Measurements from ENCODE around the gene GGCX. TPM values are rescaled to one million over a fixed set of nuclear protein-coding genes. Genes with fewer than 3 reads are reported as not detected.
A peak's percentile ranks its signal among the peaks of the same experiment; 100 is the strongest.

The GGCX gene
- polyA plus RNA-seq, 3 donors: 24.0 to 34.4 (median 32.0) TPM

DNA sequence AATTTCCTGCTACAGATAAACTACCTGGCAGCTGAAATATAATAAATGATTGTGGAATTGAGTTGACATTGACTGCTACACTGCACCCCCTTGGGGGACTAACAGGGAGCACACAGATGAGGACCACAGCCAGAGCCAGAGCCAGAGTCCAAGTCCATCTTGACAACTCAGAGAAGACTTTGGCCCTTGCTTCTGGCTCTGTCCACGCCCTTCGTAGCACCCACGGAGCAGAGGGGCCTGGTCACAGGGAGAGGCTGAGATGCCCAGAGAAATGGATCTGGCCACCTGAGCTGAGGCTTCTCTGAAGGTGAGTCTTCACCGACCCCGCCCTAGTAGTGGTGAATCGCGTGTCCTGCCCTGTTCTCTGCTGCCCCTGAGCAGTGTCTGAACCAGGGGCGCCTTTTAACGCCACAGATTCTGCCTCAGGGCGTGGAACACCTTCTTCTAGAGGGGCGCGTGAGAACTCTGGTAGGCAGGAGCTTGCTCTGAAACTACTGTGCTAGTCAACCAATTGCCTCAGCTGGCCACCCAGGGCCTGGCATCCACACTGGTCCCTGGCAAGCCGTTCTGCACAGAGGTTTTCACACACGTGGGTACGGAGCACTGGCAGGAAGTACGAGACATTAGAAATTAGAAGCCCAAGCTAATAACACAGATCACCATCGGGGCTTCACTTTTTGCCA, 58.0 kb downstream of the GGCX start:
- Histone ChIP-seq H3K27me3 (ENCODE audit: control insufficient read depth in 2 of 2, insufficient read depth in 2 of 2, low read length in 2 of 2) (no peaks in the 10 kb centered on the region), H3K4me1 (ENCODE audit: control insufficient read depth in 1 of 2, insufficient read depth in 2 of 2, low read length in 2 of 2) (peaks cover 41 to 68% of the 10 kb centered on the region in 2 donors), H3K36me3 (replicated peaks in 1 of 2; ENCODE audit: control insufficient read depth in 1 of 2, insufficient read depth in 2 of 2, low read length in 2 of 2) (no peaks in the 10 kb centered on the region), H3K9me3 (replicated peaks in 1 of 2; ENCODE audit: control insufficient read depth in 1 of 2, insufficient read depth in 1 of 2, low read length in 2 of 2) (no peaks in the 10 kb centered on the region), H2AFZ (ENCODE audit: insufficient read depth, low read depth, low read length, poor library complexity, severe bottlenecking) (no peak overlapping the region), H3K79me2 (ENCODE audit: insufficient read depth, low read length) (peaks cover 7% of the 10 kb centered on the region), H3K27ac (ENCODE audit: low read depth in 1 of 2, low read length in 2 of 2) (peak overlapping the region in 1 of 2 donors; percentile 0), H3K4me2 (replicated peaks; ENCODE audit: extremely low read depth, low read length, poor library complexity, severe bottlenecking) (no peak overlapping the region), H3K9ac (ENCODE audit: insufficient read depth, low read length, poor library complexity, severe bottlenecking) (no peak overlapping the region), H3K4me3 (replicated peaks in 1 of 3; ENCODE audit: low read depth in 2 of 3, low read length in 3 of 3) (no peak overlapping the region), H4K20me1 (ENCODE audit: insufficient read depth, low read length) (no peaks in the 10 kb centered on the region)
- Mint-ChIP-seq H3K27me3 (ENCODE audit: low read depth in 3 of 3) (peaks cover 0 to 3% (median 1%) of the 10 kb centered on the region in 3 donors), H3K36me3 (no peaks in the 10 kb centered on the region), H3K9me3 (peaks cover 0 to 3% (median 0%) of the 10 kb centered on the region in 7 donors), H3K4me1 (peaks cover 61% of the 10 kb centered on the region), H3K27ac (no peak overlapping the region), H3K4me3 (no peak overlapping the region)
- 90% methylated on average over 17 of the region's 17 CpGs for WGBS (ENCODE audit: insufficient coverage)
- intact Hi-C loops (cut with micrococcal nuclease): no loop called here
- TF ChIP-seq CTCF (IDR thresholded peaks at IDR 0.05): no peak
- no peak for DNase-seq

DNA sequence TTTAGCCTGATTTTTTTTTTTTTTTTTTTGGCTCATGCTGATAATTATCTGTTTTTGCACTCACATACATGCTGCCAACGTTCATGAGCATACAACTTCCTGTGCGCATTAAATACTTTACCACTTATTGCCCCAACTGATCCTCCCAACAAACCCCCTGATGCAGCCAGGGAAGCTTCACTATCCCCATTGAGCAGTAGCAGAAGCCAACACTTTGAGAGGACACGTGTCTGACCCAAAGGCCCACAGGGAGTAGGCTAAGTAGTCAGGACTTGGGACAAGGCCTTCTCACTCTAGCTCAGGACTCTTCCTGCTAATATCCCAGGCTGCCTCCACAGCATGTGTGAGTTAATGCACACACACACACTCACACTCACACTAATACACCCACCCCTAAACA, 58.6 kb downstream of the GGCX start:
- Histone ChIP-seq H3K9ac (ENCODE audit: insufficient read depth, low read length, poor library complexity, severe bottlenecking) (no peak overlapping the region), H3K27me3 (ENCODE audit: control insufficient read depth in 2 of 2, insufficient read depth in 2 of 2, low read length in 2 of 2) (no peaks in the 10 kb centered on the region), H3K79me2 (ENCODE audit: insufficient read depth, low read length) (peaks cover 13% of the 10 kb centered on the region), H4K20me1 (ENCODE audit: insufficient read depth, low read length) (no peaks in the 10 kb centered on the region), H3K27ac (ENCODE audit: low read depth in 1 of 2, low read length in 2 of 2) (peak overlapping the region in 1 of 2 donors; percentile 0), H3K4me2 (replicated peaks; ENCODE audit: extremely low read depth, low read length, poor library complexity, severe bottlenecking) (no peak overlapping the region), H2AFZ (ENCODE audit: insufficient read depth, low read depth, low read length, poor library complexity, severe bottlenecking) (no peak overlapping the region), H3K4me3 (replicated peaks in 1 of 3; ENCODE audit: low read depth in 2 of 3, low read length in 3 of 3) (no peak overlapping the region), H3K4me1 (ENCODE audit: control insufficient read depth in 1 of 2, insufficient read depth in 2 of 2, low read length in 2 of 2) (peaks cover 41 to 72% of the 10 kb centered on the region in 2 donors), H3K9me3 (replicated peaks in 1 of 2; ENCODE audit: control insufficient read depth in 1 of 2, insufficient read depth in 1 of 2, low read length in 2 of 2) (no peaks in the 10 kb centered on the region), H3K36me3 (replicated peaks in 1 of 2; ENCODE audit: control insufficient read depth in 1 of 2, insufficient read depth in 2 of 2, low read length in 2 of 2) (no peaks in the 10 kb centered on the region)
- intact Hi-C loops (cut with micrococcal nuclease): no loop called here
- no peak for TF ChIP-seq CTCF (IDR thresholded peaks at IDR 0.05)
- H3K9me3 Mint-ChIP-seq: peaks cover 0 to 3% (median 0%) of the 10 kb centered on the region in 7 donors
- H3K27ac Mint-ChIP-seq: peak overlapping the region in 2 of 7 donors; percentile 26 to 68
- H3K27me3 Mint-ChIP-seq (ENCODE audit: low read depth in 3 of 3): peaks cover 0 to 1% (median 0%) of the 10 kb centered on the region in 3 donors
- H3K4me1 Mint-ChIP-seq: peaks cover 65% of the 10 kb centered on the region
- DNase-seq: no peak
- no peak overlapping the region for H3K4me3 Mint-ChIP-seq
- H3K36me3 Mint-ChIP-seq: no peaks in the 10 kb centered on the region
- 100% methylated on average over 1 of the region's 3 CpGs for WGBS (ENCODE audit: insufficient coverage)

Measured in CD14-positive monocyte (primary cell).